Adrenal gland (tissue), 5 donors: ENCODE data around the gene ADAMTS9.

Experiments
- POLR2A ChIP-seq, 2 donors: fragments of 450-650 bp; IDR thresholded peaks; one replicate each; pipeline ENCODE4 v1.6.1; 2017; ENCODE audit warnings: antibody characterized with exemption in 2 of 2, mild to moderate bottlenecking in 2 of 2, moderate library complexity in 1 of 2
- TF ChIP-seq, protein P1 (sequence below), 6 experiments: fragments of 450-650 bp in 4 of 6; fragments of 200-600 bp in 2 of 6; sonication (generic) in 1 of 6; IDR thresholded peaks; 1 replicate in 5 of 6; 2 replicates in 1 of 6; pipeline versions ENCODE4 v1.5.1 to v1.8.0; 2016 to 2021; ENCODE audit warnings: antibody characterized with exemption in 6 of 6, mild to moderate bottlenecking in 2 of 6, moderate library complexity in 1 of 6
- donor health status: DM: no; HTN: no; CAD: no.

DNA sequence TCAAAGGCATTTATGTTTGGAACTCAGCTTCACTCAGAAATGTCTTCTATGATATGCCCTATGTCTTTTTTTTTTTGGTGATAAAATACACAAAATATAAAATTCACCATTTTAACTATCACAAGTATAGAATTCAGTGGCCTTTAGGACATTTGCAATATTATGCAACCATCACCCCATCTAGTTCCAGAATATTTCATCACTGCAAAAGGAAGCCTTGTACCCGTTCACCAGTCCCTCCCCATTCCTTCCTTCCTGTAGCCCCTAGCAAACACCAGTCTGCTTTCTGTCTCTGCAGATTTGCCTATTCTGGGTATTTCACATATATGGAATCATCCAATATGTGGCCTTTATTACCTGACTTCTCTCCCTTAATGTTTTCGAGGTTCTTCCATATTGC lies 134.8 kb downstream of the ADAMTS9 start:
- TF ChIP-seq, protein P1, sequence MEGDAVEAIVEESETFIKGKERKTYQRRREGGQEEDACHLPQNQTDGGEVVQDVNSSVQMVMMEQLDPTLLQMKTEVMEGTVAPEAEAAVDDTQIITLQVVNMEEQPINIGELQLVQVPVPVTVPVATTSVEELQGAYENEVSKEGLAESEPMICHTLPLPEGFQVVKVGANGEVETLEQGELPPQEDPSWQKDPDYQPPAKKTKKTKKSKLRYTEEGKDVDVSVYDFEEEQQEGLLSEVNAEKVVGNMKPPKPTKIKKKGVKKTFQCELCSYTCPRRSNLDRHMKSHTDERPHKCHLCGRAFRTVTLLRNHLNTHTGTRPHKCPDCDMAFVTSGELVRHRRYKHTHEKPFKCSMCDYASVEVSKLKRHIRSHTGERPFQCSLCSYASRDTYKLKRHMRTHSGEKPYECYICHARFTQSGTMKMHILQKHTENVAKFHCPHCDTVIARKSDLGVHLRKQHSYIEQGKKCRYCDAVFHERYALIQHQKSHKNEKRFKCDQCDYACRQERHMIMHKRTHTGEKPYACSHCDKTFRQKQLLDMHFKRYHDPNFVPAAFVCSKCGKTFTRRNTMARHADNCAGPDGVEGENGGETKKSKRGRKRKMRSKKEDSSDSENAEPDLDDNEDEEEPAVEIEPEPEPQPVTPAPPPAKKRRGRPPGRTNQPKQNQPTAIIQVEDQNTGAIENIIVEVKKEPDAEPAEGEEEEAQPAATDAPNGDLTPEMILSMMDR (IDR thresholded peaks at IDR 0.05), result no peak
- no peak for TF ChIP-seq POLR2A (IDR thresholded peaks at IDR 0.05)
